ENCODE results near the gene THAP12. TPM values are rescaled to one million over a fixed set of nuclear protein-coding genes. Genes with fewer than 3 reads are reported as not detected.

Gene THAP12
- total and polyA plus RNA-seq, 2 donors (not counting 3 experiments of a cell fraction or from before 2014, with no cell fraction given): 12.2 to 36.7 TPM

DNA sequence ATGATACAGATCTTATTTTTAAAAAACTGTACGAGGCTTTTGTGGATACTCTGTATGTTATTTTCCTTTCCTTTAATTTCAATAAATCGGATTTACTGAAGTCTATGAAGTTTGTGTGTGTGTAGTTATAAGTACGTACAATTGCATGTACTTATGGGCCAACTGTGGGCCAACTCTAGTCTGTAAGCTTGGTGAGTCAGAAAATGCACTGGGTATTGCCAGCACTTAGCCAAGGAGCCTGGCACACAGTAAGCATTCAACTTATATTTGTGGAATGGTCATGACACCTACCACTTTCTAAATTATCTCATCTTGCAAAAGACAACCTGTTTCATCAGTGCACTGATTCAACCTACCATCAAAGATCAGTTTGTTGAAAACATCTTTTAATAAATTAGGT is 32.6 kb downstream of the THAP12 start:
- Histone ChIP-seq H3K9me3 (replicated peaks; ENCODE audit: control insufficient read depth, insufficient read depth, low read length) (no peaks in the 10 kb centered on the region), H3K4me2 (ENCODE audit: insufficient read depth, low read length) (no peak overlapping the region), H2AFZ (ENCODE audit: low read depth, low read length) (no peak overlapping the region), H3K4me3 (replicated peaks in 1 of 3; ENCODE audit: insufficient read depth in 1 of 3, low read depth in 1 of 3, low read length in 3 of 3) (no peak overlapping the region), H3K79me2 (ENCODE audit: control insufficient read depth, insufficient read depth, low read length) (no peaks in the 10 kb centered on the region), H3K9me1 (replicated peaks; ENCODE audit: control insufficient read depth, extremely low read depth, insufficient read depth, low read length) (no peaks in the 10 kb centered on the region), H3K9ac (replicated peaks; ENCODE audit: extremely low read depth, insufficient read depth, low read length) (no peak overlapping the region), H3K27ac (ENCODE audit: insufficient read depth, low read depth, low read length) (no peak overlapping the region), H3K36me3 (ENCODE audit: control insufficient read depth in 2 of 2, extremely low read depth in 1 of 2, insufficient read depth in 2 of 2, low read length in 2 of 2) (no peaks in the 10 kb centered on the region), H3K4me1 (ENCODE audit: control insufficient read depth, extremely low read depth, insufficient read depth, low read length) (no peaks in the 10 kb centered on the region), H3K27me3 (ENCODE audit: control insufficient read depth in 2 of 2, insufficient read depth in 2 of 2, low read length in 2 of 2) (no peaks in the 10 kb centered on the region), H4K20me1 (replicated peaks; ENCODE audit: control insufficient read depth, extremely low read depth, insufficient read depth, low read length) (no peaks in the 10 kb centered on the region)
- BruUV-seq (replicated peaks): no TSS peak
- FAIRE-seq: no peak
- TF ChIP-seq POLR2A (IDR thresholded peaks at IDR 0.05; ENCODE audit: low read depth, low read length) (no peak), FOS (IDR thresholded peaks at IDR 0.05; ENCODE audit: borderline replicate concordance, insufficient read depth, low read length) (no peak), POLR2AphosphoS5 (IDR thresholded peaks at IDR 0.05; ENCODE audit: insufficient read depth, low read depth, low read length) (no peak), EZH2 (IDR thresholded peaks at IDR 0.05; ENCODE audit: borderline replicate concordance, low read depth, low read length, severe bottlenecking) (no peak), MAX (IDR thresholded peaks at IDR 0.05; ENCODE audit: insufficient read depth, insufficient read length) (no peak), GATA2 (IDR thresholded peaks at IDR 0.05; ENCODE audit: insufficient read depth, insufficient read length, low read depth, low read length) (no peak), MYC (IDR thresholded peaks at IDR 0.05; ENCODE audit: low read depth, low read length) (no peak), JUN (IDR thresholded peaks at IDR 0.05; ENCODE audit: borderline replicate concordance, insufficient read depth, insufficient read length, low read depth) (no peak)
- TF ChIP-seq, protein P1, sequence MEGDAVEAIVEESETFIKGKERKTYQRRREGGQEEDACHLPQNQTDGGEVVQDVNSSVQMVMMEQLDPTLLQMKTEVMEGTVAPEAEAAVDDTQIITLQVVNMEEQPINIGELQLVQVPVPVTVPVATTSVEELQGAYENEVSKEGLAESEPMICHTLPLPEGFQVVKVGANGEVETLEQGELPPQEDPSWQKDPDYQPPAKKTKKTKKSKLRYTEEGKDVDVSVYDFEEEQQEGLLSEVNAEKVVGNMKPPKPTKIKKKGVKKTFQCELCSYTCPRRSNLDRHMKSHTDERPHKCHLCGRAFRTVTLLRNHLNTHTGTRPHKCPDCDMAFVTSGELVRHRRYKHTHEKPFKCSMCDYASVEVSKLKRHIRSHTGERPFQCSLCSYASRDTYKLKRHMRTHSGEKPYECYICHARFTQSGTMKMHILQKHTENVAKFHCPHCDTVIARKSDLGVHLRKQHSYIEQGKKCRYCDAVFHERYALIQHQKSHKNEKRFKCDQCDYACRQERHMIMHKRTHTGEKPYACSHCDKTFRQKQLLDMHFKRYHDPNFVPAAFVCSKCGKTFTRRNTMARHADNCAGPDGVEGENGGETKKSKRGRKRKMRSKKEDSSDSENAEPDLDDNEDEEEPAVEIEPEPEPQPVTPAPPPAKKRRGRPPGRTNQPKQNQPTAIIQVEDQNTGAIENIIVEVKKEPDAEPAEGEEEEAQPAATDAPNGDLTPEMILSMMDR (IDR thresholded peaks at IDR 0.05; ENCODE audit: extremely low read depth in 1 of 2, insufficient read depth in 1 of 2, low read depth in 1 of 2, low read length in 2 of 2): no peak
- CTCF ChIA-PET: interaction anchor here (0.7 kb wide), 1 partner anchor 140 kb away, joined by 3 read pairs; no protein-coding TSS in a partner anchor
- dilution Hi-C loops (cut with MboI; ENCODE audit: extremely low pct_ligation_motif_present, low sequenced_read_pairs): no loop called here
- no peak for DNase-seq (ENCODE audit: low read depth, low spot score)
- POLR2A ChIA-PET: no interaction called here
- intact Hi-C loops (cut with micrococcal nuclease): no loop called here

Data from endothelial cell of umbilical vein (primary cell).